NK-92 (cell line): ENCODE data around the gene LIN54.
A peak's percentile ranks its signal among the peaks of the same experiment; 100 is the strongest.
"Not testable (repeated sequence)": the region's sequence is repeated elsewhere in the genome, so short reads cannot be mapped to it uniquely, and the experiment has no call there.

Experiments used
- DNase-seq: peaks from one replicate; lab custom pipeline; 2025; ENCODE audit not compliant: unreplicated experiment; lab: John Stamatoyannopoulos, UW

Gene LIN54

GRCh38 chr4:83010522-83011318 lies at the start of gene LIN54:
LIN54 (minus strand) TSS chr4:83010823; CDS start chr4:82984844, 25,979 bp downstream.
- DNase-seq, result peak; percentile 35

- no peak for DNase-seq
These were observed 44.3 kb upstream of the LIN54 start for GRCh38 chr4:83054928-83055327.

GRCh38 chr4:83048781-83049180 lies 38.2 kb upstream of the LIN54 start:
- not testable (repeated sequence) for DNase-seq

GRCh38 chr4:83046693-83047473 lies 36.3 kb upstream of the LIN54 start:
- no peak for DNase-seq

GRCh38 chr4:83043801-83044407 lies 33.3 kb upstream of the LIN54 start:
- DNase-seq, result no peak

GRCh38 chr4:83043157-83043556 lies 32.5 kb upstream of the LIN54 start:
- not testable (repeated sequence) for DNase-seq

GRCh38 chr4:83040269-83040668 lies 29.6 kb upstream of the LIN54 start:
- DNase-seq, result no peak

GRCh38 chr4:83036991-83037665 lies 26.5 kb upstream of the LIN54 start:
- DNase-seq, result no peak

GRCh38 chr4:83034630-83035494 lies 24.2 kb upstream of the LIN54 start, which contains the start of gene COPS4:
COPS4 (plus strand) TSS chr4:83035183; CDS start chr4:83035225, 42 bp downstream.
- DNase-seq, result peak; percentile 86

- DNase-seq, result no peak
These were observed 19.1 kb upstream of the LIN54 start for GRCh38 chr4:83029688-83030087.

- no peak for DNase-seq
These were observed 18.4 kb upstream of the LIN54 start for GRCh38 chr4:83028976-83029375.

- no peak for DNase-seq
These were observed 14.9 kb upstream of the LIN54 start for GRCh38 chr4:83025563-83025962.

- no peak for DNase-seq
These were observed 13.6 kb upstream of the LIN54 start for GRCh38 chr4:83024233-83024632.

GRCh38 chr4:83023599-83023998 lies 13.0 kb upstream of the LIN54 start:
- DNase-seq, result not testable (repeated sequence)

GRCh38 chr4:83022724-83023450 lies 12.3 kb upstream of the LIN54 start:
- no peak for DNase-seq

GRCh38 chr4:83019794-83020494 lies 9.3 kb upstream of the LIN54 start:
- DNase-seq, result no peak

GRCh38 chr4:83013902-83014301 lies 3.3 kb upstream of the LIN54 start:
- DNase-seq, result no peak

GRCh38 chr4:83013420-83013867 lies 2.8 kb upstream of the LIN54 start:
- no peak for DNase-seq
